ENCODE measurements around the gene B3GAT3. TPM values are rescaled to one million over a fixed set of nuclear protein-coding genes. Genes with fewer than 3 reads are reported as not detected.

Gene B3GAT3
- total RNA-seq, 1 donor, result 15.7 TPM

- H3K4me1 ChIP-seq (ENCODE audit: insufficient read depth, low read length), result peaks cover 11% of the 10 kb centered on the region
- H3K4me3 ChIP-seq (ENCODE audit: low read length), result no peak overlapping the region
- no peaks in the 10 kb centered on the region for H3K9me3 ChIP-seq (ENCODE audit: low read depth, low read length)
Measured at GRCh38 chr11:62566247-62566646, 55.5 kb downstream of the B3GAT3 start.

More at GRCh38 chr11:62566247-62566646, 55.5 kb downstream of the B3GAT3 start:
- H3K27me3 ChIP-seq (ENCODE audit: insufficient read depth, low read length), result no peaks in the 10 kb centered on the region

Other genes starting within 250 kb of the B3GAT3 start
- not detected for gene SCGB1A1, start 203.0 kb downstream of the B3GAT3 start, total RNA-seq
- 281 TPM for gene AHNAK, start 75.2 kb downstream of the B3GAT3 start, total RNA-seq
- gene EEF1G, start 48.1 kb downstream of the B3GAT3 start, total RNA-seq, result 2,066 TPM
- gene TUT1, start 30.5 kb downstream of the B3GAT3 start, total RNA-seq, result 3.3 TPM
- gene MTA2, start 20.1 kb downstream of the B3GAT3 start, total RNA-seq, result 102 TPM
- 32.2 TPM for gene EML3, start 9.2 kb downstream of the B3GAT3 start, total RNA-seq
- gene ROM1, start 8.7 kb downstream of the B3GAT3 start, total RNA-seq, result 1.3 TPM
- 50.1 TPM for gene GANAB, start 24.6 kb upstream of the B3GAT3 start, total RNA-seq
- gene INTS5, start 31.3 kb upstream of the B3GAT3 start, total RNA-seq, result 12.4 TPM
- 4.9 TPM for gene C11orf98, start 43.2 kb upstream of the B3GAT3 start, total RNA-seq
- gene CSKMT, start 43.3 kb upstream of the B3GAT3 start, total RNA-seq, result 58.0 TPM
- gene UQCC3, start 49.7 kb upstream of the B3GAT3 start, total RNA-seq, result 1.3 TPM
- gene LBHD1, start 50.3 kb upstream of the B3GAT3 start, total RNA-seq, result 5.9 TPM
- 136 TPM for gene UBXN1, start 57.1 kb upstream of the B3GAT3 start, total RNA-seq
- not detected for gene LRRN4CL, start 67.5 kb upstream of the B3GAT3 start, total RNA-seq
- 14.9 TPM for gene BSCL2, start 85.4 kb upstream of the B3GAT3 start, total RNA-seq
- gene GNG3, start 85.7 kb upstream of the B3GAT3 start, total RNA-seq, result not detected
- 13.3 TPM for gene HNRNPUL2, start 105.5 kb upstream of the B3GAT3 start, total RNA-seq
- 7.5 TPM for gene TTC9C, start 106.5 kb upstream of the B3GAT3 start, total RNA-seq
- 5.7 TPM for gene ZBTB3, start 132.2 kb upstream of the B3GAT3 start, total RNA-seq
- gene POLR2G, start 139.6 kb upstream of the B3GAT3 start, total RNA-seq, result 32.0 TPM
- gene TAF6L, start 149.4 kb upstream of the B3GAT3 start, total RNA-seq, result 7.3 TPM
- 25.8 TPM for gene TMEM179B, start 165.4 kb upstream of the B3GAT3 start, total RNA-seq
- 8.5 TPM for gene TMEM223, start 170.0 kb upstream of the B3GAT3 start, total RNA-seq
- gene NXF1, start 183.5 kb upstream of the B3GAT3 start, total RNA-seq, result 169 TPM
- gene STX5, start 210.1 kb upstream of the B3GAT3 start, total RNA-seq, result 48.2 TPM
- gene TEX54, start 210.9 kb upstream of the B3GAT3 start, total RNA-seq, result 2.4 TPM
- 143 TPM for gene WDR74, start 217.6 kb upstream of the B3GAT3 start, total RNA-seq